Activated effector memory CD4-positive, alpha-beta T cell treated with Interleukin-2 at 50 U/mL for 16 hours (primary cell): ENCODE data around the gene ATRX.
"Not testable (repeated sequence)": the region's sequence is repeated elsewhere in the genome, so short reads cannot be mapped to it uniquely, and the experiment has no call there.

Source experiments
- DNase-seq: peaks from one replicate; pipeline ENCODE4 v3.0.0-alpha.2; 2020

ATRX gene

GRCh38 chrX:77726095-77726494, 59.9 kb downstream of the ATRX start:
- not testable (repeated sequence) for DNase-seq

- DNase-seq = no peak
These were observed 62.3 kb downstream of the ATRX start for GRCh38 chrX:77723681-77724080.

- no peak for DNase-seq
These were observed 66.6 kb downstream of the ATRX start for GRCh38 chrX:77719388-77719787.

- no peak for DNase-seq
These were observed 81.1 kb downstream of the ATRX start for GRCh38 chrX:77704881-77705280.

GRCh38 chrX:77698242-77698641, 87.8 kb downstream of the ATRX start:
- DNase-seq = no peak

- no peak for DNase-seq
These were observed 91.5 kb downstream of the ATRX start for GRCh38 chrX:77694491-77694890.

GRCh38 chrX:77693594-77693993, 92.4 kb downstream of the ATRX start:
- no peak for DNase-seq

- no peak for DNase-seq
These were observed 94.1 kb downstream of the ATRX start for GRCh38 chrX:77691916-77692315.

- DNase-seq = no peak
These were observed 96.6 kb downstream of the ATRX start for GRCh38 chrX:77689376-77689775.

GRCh38 chrX:77685683-77686082, 100.3 kb downstream of the ATRX start:
- not testable (repeated sequence) for DNase-seq

- DNase-seq = no peak
These were observed 106.9 kb downstream of the ATRX start for GRCh38 chrX:77679144-77679543.

- DNase-seq = no peak
These were observed 110.0 kb downstream of the ATRX start for GRCh38 chrX:77675986-77676385.

GRCh38 chrX:77668391-77669237, 117.4 kb downstream of the ATRX start:
- DNase-seq = no peak

- no peak for DNase-seq
These were observed 127.1 kb downstream of the ATRX start for GRCh38 chrX:77658886-77659285.

- DNase-seq = no peak
These were observed 133.9 kb downstream of the ATRX start for GRCh38 chrX:77652095-77652494.

- DNase-seq = no peak
These were observed 145.3 kb downstream of the ATRX start for GRCh38 chrX:77640702-77641101.

- no peak for DNase-seq
These were observed 146.2 kb downstream of the ATRX start for GRCh38 chrX:77639820-77640219.

GRCh38 chrX:77638397-77638796, 147.6 kb downstream of the ATRX start:
- no peak for DNase-seq

GRCh38 chrX:77635373-77635772, 150.6 kb downstream of the ATRX start:
- no peak for DNase-seq

- DNase-seq = no peak
These were observed 157.6 kb downstream of the ATRX start for GRCh38 chrX:77628294-77629025.

- DNase-seq = no peak
These were observed 163.3 kb downstream of the ATRX start for GRCh38 chrX:77622672-77623071.

- DNase-seq = no peak
These were observed 163.8 kb downstream of the ATRX start for GRCh38 chrX:77622233-77622632.

GRCh38 chrX:77621453-77621852, 164.6 kb downstream of the ATRX start:
- DNase-seq = not testable (repeated sequence)

- DNase-seq = no peak
These were observed 168.8 kb downstream of the ATRX start for GRCh38 chrX:77617206-77617605.
